GM12878 (cell line): ENCODE results near the gene ASIC2. TPM values are rescaled to one million over a fixed set of nuclear protein-coding genes. Genes with fewer than 3 reads are reported as not detected.
A peak's percentile ranks its signal among the peaks of the same experiment; 100 is the strongest.
"Not testable (repeated sequence)": the region's sequence is repeated elsewhere in the genome, so short reads cannot be mapped to it uniquely, and the experiment has no call there.

Experiments
- ATAC-seq: fragments of 200-7000 bp; cut with Tn5 transposase; 3 replicates; pipeline ENCODE4 v1.9.1; 2020; ENCODE audit warnings: mild to moderate bottlenecking, moderate library complexity
- BruUV-seq: library from RNA; stranded (reverse); fragments of 400-500 nt; replicated peaks from 2 replicates; lab custom pipeline; 2021; lab: Mats Ljungman, UMichigan
- CTCF ChIA-PET: fragments of 300-600 bp; sonication (Branson Sonifier 250); formaldehyde crosslinking; extraction: SDS; loops from one replicate; lab custom pipeline; 2021; ENCODE audit warnings: inconsistent platforms; lab: Yijun Ruan, JAX
- POLR2A ChIA-PET: fragments of 350-600 bp; formaldehyde crosslinking; extraction: SDS; loops from one replicate; lab custom pipeline; 2021; ENCODE audit warnings: inconsistent platforms; lab: Charles Lee
- RAD21 ChIA-PET: fragments of 300-600 bp; sonication (Branson Sonifier 250); formaldehyde crosslinking; loops from one replicate; lab custom pipeline; 2023; ENCODE audit warnings: antibody characterized with exemption; ENCODE audit not compliant: unreplicated experiment; lab: Charles Lee
- SMC1A ChIA-PET: fragments of 300-600 bp; sonication (Branson Sonifier 250); formaldehyde crosslinking; loops from one replicate; lab custom pipeline; 2023; ENCODE audit not compliant: unreplicated experiment, uncharacterized antibody; lab: Charles Lee
- DNase-seq: peaks from one replicate; pipeline ENCODE4 v3.0.0-alpha.2; 2011; ENCODE audit warnings: low read depth, low spot score
- FAIRE-seq: peaks from 3 replicates; lab custom pipeline; 2011; peaks lifted over from hg19 to GRCh38; lab: Jason Lieb, UNC
- H2AFZ ChIP-seq: 2 replicates; pipeline ENCODE4 v1.6.0; 2011; ENCODE audit warnings: low read depth, low read length, control low read depth; ENCODE audit not compliant: control insufficient read depth
- H3K27ac ChIP-seq: 2 replicates; pipeline ENCODE4 v1.5.1; 2011; ENCODE audit warnings: control low read depth; ENCODE audit not compliant: control insufficient read depth, insufficient read depth
- H3K27me3 ChIP-seq, 2 experiments: replicated peaks in 1 of 2; 2 replicates each; pipeline versions ENCODE4 v1.6.0 to v1.6.1; 2011; ENCODE audit warnings: low read length in 1 of 2; ENCODE audit not compliant: control insufficient read depth in 2 of 2, insufficient read depth in 2 of 2
- H3K36me3 ChIP-seq, 2 experiments: 2 replicates each; pipeline ENCODE4 v1.5.1; 2011; ENCODE audit warnings: low read length in 1 of 2; ENCODE audit not compliant: control insufficient read depth in 2 of 2, insufficient read depth in 2 of 2
- H3K4me1 ChIP-seq: 2 replicates; pipeline ENCODE4 v1.6.1; 2011; ENCODE audit warnings: mild to moderate bottlenecking, low read length, moderate library complexity, mixed read lengths; ENCODE audit not compliant: control insufficient read depth, insufficient read depth
- H3K4me2 ChIP-seq: 2 replicates; pipeline ENCODE4 v1.6.0; 2011; ENCODE audit warnings: control low read depth; ENCODE audit not compliant: control insufficient read depth, insufficient read depth
- H3K4me3 ChIP-seq: fragments of 200-600 bp; sonication (generic); 2 replicates; pipeline ENCODE4 v1.5.1; 2016
- H3K79me2 ChIP-seq: 2 replicates; pipeline ENCODE4 v1.6.0; 2011; ENCODE audit warnings: low read length; ENCODE audit not compliant: control insufficient read depth, insufficient read depth
- H3K9ac ChIP-seq: 2 replicates; pipeline ENCODE4 v1.8.0; 2011; ENCODE audit warnings: low read length, control low read depth, mixed read lengths; ENCODE audit not compliant: control insufficient read depth, insufficient read depth
- H3K9me3 ChIP-seq: replicated peaks from 3 replicates; pipeline ENCODE4 v1.5.1; 2011; ENCODE audit warnings: mild to moderate bottlenecking, low read length; ENCODE audit not compliant: control insufficient read depth, insufficient read depth
- H4K20me1 ChIP-seq: 2 replicates; pipeline ENCODE4 v1.6.0; 2011; ENCODE audit not compliant: control insufficient read depth, insufficient read depth
- BHLHE40 ChIP-seq, 2 experiments: fragments of 450-650 bp in 1 of 2; IDR thresholded peaks; 2 replicates each; pipeline ENCODE4 v1.6.1; 2011 to 2017; ENCODE audit warnings: low read depth in 2 of 2, borderline replicate concordance in 1 of 2, improper control_type of control experiment in 1 of 2, low read length in 1 of 2, mild to moderate bottlenecking in 1 of 2
- DPF2 ChIP-seq: fragments of 450-650 bp; IDR thresholded peaks from 2 replicates; pipeline ENCODE4 v1.6.1; 2017; ENCODE audit warnings: mild to moderate bottlenecking
- IRF4 ChIP-seq: IDR thresholded peaks from 2 replicates; pipeline ENCODE4 v1.6.1; 2011; ENCODE audit warnings: low read depth, low read length
- NR2C1 ChIP-seq: fragments of 450-650 bp; IDR thresholded peaks from 2 replicates; pipeline ENCODE4 v1.6.1; 2017; ENCODE audit warnings: antibody characterized with exemption, mild to moderate bottlenecking, moderate library complexity
- POU2F2 ChIP-seq: IDR thresholded peaks from 3 replicates; pipeline ENCODE4 v1.6.1; 2011; ENCODE audit warnings: low read depth, mild to moderate bottlenecking, low read length, borderline replicate concordance
- TCF12 ChIP-seq: IDR thresholded peaks from 2 replicates; pipeline ENCODE4 v1.6.1; 2011; ENCODE audit warnings: low read depth, mild to moderate bottlenecking, low read length
- TCF3 ChIP-seq: IDR thresholded peaks from 2 replicates; pipeline ENCODE4 v1.6.1; 2012; ENCODE audit warnings: low read depth, mild to moderate bottlenecking, low read length, borderline replicate concordance; ENCODE audit not compliant: insufficient read depth
- WGBS: methylation state at CpG from one replicate; pipeline ENCODE4 v1.1.6; 2016; ENCODE audit warnings: low lambda C conversion rate; ENCODE audit not compliant: insufficient replicate concordance, insufficient coverage; ENCODE audit errors: missing lambda C conversion rate; 5-methylcytosine and 5-hydroxymethylcytosine counted together
- in situ Hi-C: fragments of 300-500 bp; cut with MboI; formaldehyde crosslinking; loops from 9 replicates; pipeline ENCODE4 v1.14.3; 2018; ENCODE audit warnings: mixed read lengths
- intact Hi-C: fragments of 100-400 bp; cut with micrococcal nuclease; formaldehyde crosslinking; loops from one replicate; pipeline ENCODE4 v1.14.2; 2022; ENCODE audit not compliant: unreplicated experiment
- polyA plus RNA-seq, 11 experiments: library from polyadenylated mRNA; depleted of rRNA in 4 of 11; unstranded in 6 of 11; stranded (reverse) in 5 of 11; fragments of >200 nt; fragmentation: Nextera tagmentation in 4 of 11; fragmentation: Illumina TruSeq in 1 of 11; extraction: Ambion mirVana in 4 of 11; extraction: Trizol in 1 of 11; gene quantifications; 1 replicate in 1 of 11; 2 replicates in 10 of 11; pipeline versions ENCODE4 v1.2.1 to v1.2.3, GENCODE V29; 2011 to 2016; ENCODE audit warnings: inconsistent platforms in 2 of 11, missing spikeins in 2 of 11, low read depth in 1 of 11
- total RNA-seq, 4 experiments: library from RNA; depleted of rRNA in 3 of 4; stranded (reverse); fragments of >200 nt in 3 of 4; fragmentation: Illumina TruSeq in 1 of 4; extraction: Trizol in 1 of 4; gene quantifications; 2 replicates each; pipeline versions ENCODE4 v1.2.1 to v1.2.3, GENCODE V29; 2013 to 2021

Gene ASIC2
- total and polyA plus RNA-seq, 10 of the 15 experiments (the other 5 are each of a cell fraction or from before 2014, with no cell fraction given), result not detected

DNA sequence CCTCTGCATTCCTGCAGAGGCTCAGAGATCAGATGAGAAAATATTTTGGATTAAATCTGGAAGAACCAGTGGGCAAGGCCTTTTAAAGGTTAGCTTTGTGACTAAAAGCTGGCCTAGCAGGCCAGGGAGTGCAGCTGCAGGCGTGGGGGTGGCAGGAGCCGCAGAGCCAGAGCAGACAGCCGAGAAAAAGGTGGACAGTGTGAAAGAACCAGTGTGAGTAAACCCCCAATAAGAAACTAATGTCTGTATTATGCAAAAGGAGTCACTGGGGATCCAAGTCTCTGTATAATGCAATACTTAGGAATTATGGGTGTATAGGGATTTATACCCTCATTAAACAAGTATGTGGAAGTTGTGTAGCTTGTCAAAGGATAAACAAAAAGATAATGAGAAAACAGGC is 322.8 kb downstream of the ASIC2 start (continued):
- TF ChIP-seq BHLHE40 (IDR thresholded peaks at IDR 0.05; ENCODE audit: borderline replicate concordance in 1 of 2, low read depth in 2 of 2, low read length in 1 of 2) (peak in 1 of 2 experiments; percentile 16; a peak in 1 of 4 replicates), TCF12 (peak; percentile 99), NR2C1 (no peak), DPF2 (0 out of 2 replicates have a peak, but pooled peaks have one; percentile 16), POU2F2 (0 out of 3 replicates have a peak, but pooled peaks have one; percentile 35), IRF4 (0 out of 2 replicates have a peak, but pooled peaks have one; percentile 44), TCF3 (peak; percentile 93)

DNA sequence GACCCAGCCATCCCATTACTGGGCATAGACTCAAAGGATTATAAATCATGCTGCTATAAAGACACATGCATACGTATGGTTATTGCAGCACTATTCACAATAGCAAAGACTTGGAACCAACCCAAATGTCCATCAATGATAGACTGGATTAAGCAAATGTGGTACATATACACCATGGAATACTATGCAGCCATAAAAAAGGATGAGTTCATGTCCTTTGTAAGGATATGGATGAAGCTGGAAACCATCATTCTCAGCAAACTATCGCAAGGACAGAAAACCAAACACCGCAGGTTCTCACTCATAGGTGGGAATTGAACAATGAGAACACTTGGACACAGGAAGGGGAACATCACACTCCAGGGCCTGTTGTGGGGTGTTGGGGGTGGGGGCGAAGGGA is 323.9 kb downstream of the ASIC2 start:
- H3K9ac ChIP-seq, H3K27ac ChIP-seq, POLR2A ChIA-PET, H3K4me2 ChIP-seq, in situ Hi-C loops, H3K36me3 ChIP-seq, DNase-seq, RAD21 ChIA-PET, ATAC-seq, FAIRE-seq, BruUV-seq, H4K20me1 ChIP-seq, H3K4me1 ChIP-seq, H3K79me2 ChIP-seq, H3K9me3 ChIP-seq, intact Hi-C loops, H2AFZ ChIP-seq, H3K27me3 ChIP-seq, H3K4me3 ChIP-seq, CTCF ChIA-PET: not testable (repeated sequence)
- 83% methylated on average over 4 of the region's 4 CpGs for WGBS
- SMC1A ChIA-PET, result interaction anchor here (1.5 kb wide), 1 partner anchor 16 kb away, joined by 3 read pairs; no protein-coding TSS in a partner anchor
